Pancreas (tissue), 10 donors: ENCODE measurements around the gene ENO1. TPM values are rescaled to one million over a fixed set of nuclear protein-coding genes. Genes with fewer than 3 reads are reported as not detected.

Source experiments
- ATAC-seq, 4 donors: fragments of 200-7000 bp; cut with Tn5 transposase; one replicate each; pipeline versions ENCODE4 v1.8.0 to v1.9.1; 2020; ENCODE audit warnings: mild to moderate bottlenecking in 4 of 4, moderate library complexity in 4 of 4
- DNase-seq, 6 donors: peaks; one replicate each; pipeline ENCODE4 v3.0.0-alpha.2; 2020
- FAIRE-seq: peaks from 2 replicates; lab custom pipeline; 2012; peaks lifted over from hg19 to GRCh38; lab: Jason Lieb, UNC
- H3K27ac ChIP-seq, 4 donors: fragments of 200-600 bp; sonication (generic); 1 replicate in 3 of 4; 2 replicates in 1 of 4; pipeline versions ENCODE4 v1.5.0 to v1.8.0; 2020
- H3K27me3 ChIP-seq, 4 donors: fragments of 200-600 bp; one replicate each; pipeline ENCODE4 v1.8.0; 2021
- H3K36me3 ChIP-seq, 3 donors: fragments of 200-600 bp; sonication (generic) in 1 of 3; one replicate each; pipeline versions ENCODE4 v1.5.0 to v1.8.0; 2020 to 2021
- H3K4me1 ChIP-seq, 3 donors: fragments of 200-600 bp; one replicate each; pipeline ENCODE4 v1.8.0; 2021
- H3K4me3 ChIP-seq, 4 donors: fragments of 200-600 bp; sonication (generic) in 2 of 4; one replicate each; pipeline versions ENCODE4 v1.5.0 to v1.8.0; 2020 to 2021
- H3K9me3 ChIP-seq, 4 donors: fragments of 200-600 bp; one replicate each; pipeline ENCODE4 v1.8.0; 2021
- WGBS, 2 donors: extraction: QIAGEN DNeasy Blood & Tissue Kit; methylation state at CpG; one replicate each; pipeline ENCODE4 v1.1.7; 2013; 5-methylcytosine and 5-hydroxymethylcytosine counted together
- intact Hi-C, 3 donors: fragments of 100-400 bp; cut with DNase I; formaldehyde crosslinking; loops; one replicate each; pipeline versions ENCODE4 v1.11.1 to v1.14.2; 2022
- polyA plus RNA-seq, 2 donors: library from polyadenylated mRNA; stranded (reverse); fragments of 200-250 nt; gene quantifications; one replicate each; pipeline ENCODE4 v1.2.3, GENCODE V29; 2013
- total RNA-seq, 6 donors: library from RNA; stranded (reverse); fragmentation: NEBNext Ultra II Directional in 4 of 6; extraction: Animal tissue kit (Norgen Biotek cat#: 25700) in 4 of 6; gene quantifications; one replicate each; pipeline versions ENCODE4 v1.2.1 to v1.2.4, GENCODE V29; 2021 to 2023
- TF ChIP-seq, protein P1 (sequence below), 4 donors: fragments of 200-600 bp; sonication (generic) in 3 of 4; IDR thresholded peaks; one replicate each; pipeline versions ENCODE4 v1.5.0 to v1.8.0; 2021; ENCODE audit warnings: antibody characterized with exemption in 4 of 4
- donor health status: healthy with polysubstance abuse.
- donor health status: DM: no; HTN: no; CAD: no; lungs with moderate emphysema.
- donor health status: DM: no; HTN: no; CAD: no.
- donor health status: control.
- donor health status: control.
- donor health status: Bipolar disorder and iron deficiency.
- donor health status: DM: yes; HTN: yes; CAD: no.
- donor health status: DM: no; HTN: no; CAD: no.
- donor health status: DM: no; HTN: no; CAD: no.
- donor health status: DM: yes; HTN: yes; CAD: no.

Gene ENO1
- total and polyA plus RNA-seq, 8 donors = 69.9 to 299 (median 166) TPM

GRCh38 chr1:8860738-8861516 lies 17.6 kb downstream of the ENO1 start:
- Histone ChIP-seq H3K27me3 (no peaks in the 10 kb centered on the region), H3K9me3 (no peaks in the 10 kb centered on the region), H3K4me1 (peaks cover 0 to 23% (median 12%) of the 10 kb centered on the region in 3 donors), H3K4me3 (no peak overlapping the region), H3K27ac (no peak overlapping the region), H3K36me3 (peaks cover 7 to 59% (median 41%) of the 10 kb centered on the region in 3 donors)
- intact Hi-C loops = no loop called here
- no peak for FAIRE-seq
- TF ChIP-seq, protein P1, sequence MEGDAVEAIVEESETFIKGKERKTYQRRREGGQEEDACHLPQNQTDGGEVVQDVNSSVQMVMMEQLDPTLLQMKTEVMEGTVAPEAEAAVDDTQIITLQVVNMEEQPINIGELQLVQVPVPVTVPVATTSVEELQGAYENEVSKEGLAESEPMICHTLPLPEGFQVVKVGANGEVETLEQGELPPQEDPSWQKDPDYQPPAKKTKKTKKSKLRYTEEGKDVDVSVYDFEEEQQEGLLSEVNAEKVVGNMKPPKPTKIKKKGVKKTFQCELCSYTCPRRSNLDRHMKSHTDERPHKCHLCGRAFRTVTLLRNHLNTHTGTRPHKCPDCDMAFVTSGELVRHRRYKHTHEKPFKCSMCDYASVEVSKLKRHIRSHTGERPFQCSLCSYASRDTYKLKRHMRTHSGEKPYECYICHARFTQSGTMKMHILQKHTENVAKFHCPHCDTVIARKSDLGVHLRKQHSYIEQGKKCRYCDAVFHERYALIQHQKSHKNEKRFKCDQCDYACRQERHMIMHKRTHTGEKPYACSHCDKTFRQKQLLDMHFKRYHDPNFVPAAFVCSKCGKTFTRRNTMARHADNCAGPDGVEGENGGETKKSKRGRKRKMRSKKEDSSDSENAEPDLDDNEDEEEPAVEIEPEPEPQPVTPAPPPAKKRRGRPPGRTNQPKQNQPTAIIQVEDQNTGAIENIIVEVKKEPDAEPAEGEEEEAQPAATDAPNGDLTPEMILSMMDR (IDR thresholded peaks at IDR 0.05) = no peak
- ATAC-seq = no peak
- WGBS, 2 donors = 88 to 91% methylated on average over 21 of the region's 21 CpGs
- DNase-seq = no peak

- intact Hi-C loops = no loop called here
- no peak for FAIRE-seq
- ATAC-seq = peak; percentile 65 to 73 (median 70)
- peak in 1 of 6 donors; percentile 44 for DNase-seq
- peaks cover 0 to 23% (median 12%) of the 10 kb centered on the region in 3 donors for H3K4me1 ChIP-seq
- WGBS, 2 donors = 69% methylated on average over 12 of the region's 12 CpGs
- H3K27ac ChIP-seq = peak overlapping the region in 1 of 4 donors; percentile 4
- no peaks in the 10 kb centered on the region for H3K27me3 ChIP-seq
- no peak overlapping the region for H3K4me3 ChIP-seq
- peaks cover 3 to 40% (median 24%) of the 10 kb centered on the region in 3 donors for H3K36me3 ChIP-seq
- TF ChIP-seq, protein P1 (IDR thresholded peaks at IDR 0.05) = peak; percentile 20 to 47 (median 28)
- H3K9me3 ChIP-seq = no peaks in the 10 kb centered on the region
Measured at GRCh38 chr1:8858888-8859706, 19.4 kb downstream of the ENO1 start.

DNA sequence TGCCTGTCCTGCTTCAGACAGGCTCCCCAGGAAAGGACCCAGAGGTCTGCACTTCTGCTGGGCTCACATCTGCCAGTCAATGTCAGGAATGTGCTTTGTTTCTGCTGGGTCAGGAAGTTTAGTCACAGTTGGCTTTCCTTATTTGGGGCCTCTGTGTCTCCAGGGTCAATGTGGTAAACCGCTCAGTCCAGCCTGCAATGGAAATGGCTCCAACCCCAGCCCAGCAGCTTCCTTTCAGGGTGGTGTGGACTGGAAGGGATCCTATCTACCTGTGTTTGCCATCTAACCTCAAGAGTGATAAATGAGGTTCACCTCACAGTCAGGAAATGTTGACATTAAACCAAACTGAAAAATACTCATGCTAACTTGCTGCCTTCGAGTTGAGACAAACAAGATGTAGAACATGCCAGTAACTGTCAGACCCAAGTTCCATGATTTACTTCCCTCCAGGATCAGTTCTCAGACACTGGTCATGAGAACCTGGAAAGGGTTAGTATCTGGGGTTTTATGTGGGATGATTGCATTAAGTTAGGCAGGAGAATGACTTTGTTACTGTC lies 20.3 kb downstream of the ENO1 start:
- intact Hi-C loops = no loop called here
- TF ChIP-seq, protein P1 (IDR thresholded peaks at IDR 0.05) = no peak
- WGBS, 2 donors = 14 to 21% methylated on average over 2 of the region's 2 CpGs
- peak overlapping the region in 2 of 4 donors; percentile 10 to 24 for H3K27ac ChIP-seq
- peaks cover 0 to 23% (median 12%) of the 10 kb centered on the region in 3 donors for H3K4me1 ChIP-seq
- DNase-seq = no peak
- H3K27me3 ChIP-seq = no peaks in the 10 kb centered on the region
- no peak for FAIRE-seq
- H3K9me3 ChIP-seq = no peaks in the 10 kb centered on the region
- no peak overlapping the region for H3K4me3 ChIP-seq
- ATAC-seq = peak; percentile 37 to 74 (median 62)
- peaks cover 0 to 31% (median 15%) of the 10 kb centered on the region in 3 donors for H3K36me3 ChIP-seq

GRCh38 chr1:8856689-8857412 lies 21.6 kb downstream of the ENO1 start:
- Histone ChIP-seq H3K27me3 (no peaks in the 10 kb centered on the region), H3K36me3 (peaks cover 0 to 18% (median 7%) of the 10 kb centered on the region in 3 donors), H3K4me1 (peaks cover 0 to 23% (median 12%) of the 10 kb centered on the region in 3 donors), H3K4me3 (no peak overlapping the region), H3K9me3 (no peaks in the 10 kb centered on the region), H3K27ac (peak overlapping the region in 2 of 4 donors; percentile 10 to 24)
- DNase-seq (no peak), ATAC-seq (peak; percentile 18 to 61 (median 42)), FAIRE-seq (no peak)
- TF ChIP-seq, protein P1 (IDR thresholded peaks at IDR 0.05) = no peak
- 66 to 70% methylated on average over 14 of the region's 14 CpGs for WGBS, 2 donors
- intact Hi-C loops = no loop called here
